Breast epithelium (tissue), 3 donors: ENCODE measurements around the gene PTBP1.

Experiments
- CTCF ChIP-seq, 3 donors: fragments of 450-650 bp; IDR thresholded peaks; one replicate each; pipeline ENCODE4 v1.5.1; 2016 to 2017; ENCODE audit warnings: antibody characterized with exemption in 3 of 3, mild to moderate bottlenecking in 3 of 3, moderate library complexity in 3 of 3
- POLR2A ChIP-seq: fragments of 450-650 bp; IDR thresholded peaks from one replicate; pipeline ENCODE4 v1.6.1; 2016; ENCODE audit warnings: antibody characterized with exemption, mild to moderate bottlenecking, moderate library complexity
- POLR2AphosphoS5 ChIP-seq, 3 donors: sonication (generic); formaldehyde crosslinking; IDR thresholded peaks; one replicate each; pipeline ENCODE4 v1.6.1; 2017; ENCODE audit warnings: antibody characterized with exemption in 3 of 3

- TF ChIP-seq CTCF (IDR thresholded peaks at IDR 0.05) (no peak), POLR2A (no peak), POLR2AphosphoS5 (IDR thresholded peaks at IDR 0.05) (no peak)
Observed at GRCh38 chr19:850979-851335, 53.7 kb downstream of the PTBP1 start.
